NB4 (cell line): ENCODE measurements around the gene USH2A.

Source experiments
- CTCF ChIP-seq: IDR thresholded peaks from one replicate; pipeline ENCODE4 v1.5.1; 2012; ENCODE audit warnings: low read depth, low read length
- MAX ChIP-seq: IDR thresholded peaks from 2 replicates; pipeline ENCODE4 v1.6.1; 2011; ENCODE audit warnings: low read depth, low read length
- MYC ChIP-seq: IDR thresholded peaks from 2 replicates; pipeline ENCODE4 v1.6.1; 2011; ENCODE audit warnings: low read depth, low read length
- POLR2A ChIP-seq: IDR thresholded peaks from 2 replicates; pipeline ENCODE4 v1.6.1; 2011; ENCODE audit warnings: mild to moderate bottlenecking; ENCODE audit not compliant: insufficient read length; ENCODE audit errors: extremely low read depth

GRCh38 chr1:215672482-215672881 is 750.8 kb downstream of the USH2A start:
- TF ChIP-seq POLR2A = no peak
- TF ChIP-seq CTCF = no peak
- no peak for TF ChIP-seq MAX
- TF ChIP-seq MYC = no peak
